Activated CD4-positive, alpha-beta memory T cell treated with anti-CD3 and anti-CD28 coated beads, Interleukin-2, amount 10 ng/mL, durations not matched to agents 7 days and 5 days (primary cell): ENCODE measurements around the gene PIGC. TPM values are rescaled to one million over a fixed set of nuclear protein-coding genes. Genes with fewer than 3 reads are reported as not detected.

Experiments
- CTCF ChIA-PET: fragments of 350-600 bp; sonication (Branson Sonifier 250); formaldehyde crosslinking; loops from one replicate; lab custom pipeline; 2021; ENCODE audit warnings: antibody characterized with exemption, inconsistent platforms; lab: Charles Lee
- POLR2A ChIA-PET: fragments of 350-600 bp; sonication (Branson Sonifier 250); formaldehyde crosslinking; loops from one replicate; lab custom pipeline; 2021; ENCODE audit warnings: antibody characterized with exemption; lab: Charles Lee
- DNase-seq: peaks from one replicate; pipeline ENCODE4 v3.0.0-alpha.2; 2020
- H3K27ac Mint-ChIP-seq: one replicate; pipeline ENCODE4 v1.8.0; 2021; ENCODE audit warnings: mild to moderate bottlenecking, mixed read lengths
- H3K27me3 Mint-ChIP-seq: one replicate; pipeline ENCODE4 v1.8.0; 2021; ENCODE audit warnings: mixed read lengths
- H3K36me3 Mint-ChIP-seq: one replicate; pipeline ENCODE4 v1.8.0; 2021; ENCODE audit warnings: low read depth, mixed read lengths
- H3K4me1 Mint-ChIP-seq: one replicate; pipeline ENCODE4 v1.8.0; 2021; ENCODE audit warnings: mixed read lengths
- H3K4me3 Mint-ChIP-seq: one replicate; pipeline ENCODE4 v1.8.0; 2021; ENCODE audit warnings: mild to moderate bottlenecking, mixed read lengths
- H3K9me3 Mint-ChIP-seq: one replicate; pipeline ENCODE4 v1.8.0; 2021; ENCODE audit warnings: mixed read lengths
- total RNA-seq, 2 experiments: library from RNA; stranded (reverse); gene quantifications; one replicate each; pipeline ENCODE4 v1.2.3, GENCODE V29; 2021

PIGC gene
- total RNA-seq, 2 experiments from 2014 or later, result 24.5 to 26.2 TPM

- Mint-ChIP-seq H3K27ac (no peak overlapping the region), H3K27me3 (peaks cover 3% of the 10 kb centered on the region), H3K9me3 (no peaks in the 10 kb centered on the region), H3K36me3 (no peaks in the 10 kb centered on the region), H3K4me1 (peaks cover 40% of the 10 kb centered on the region), H3K4me3 (no peak overlapping the region)
- POLR2A ChIA-PET, result interaction anchor here (1.4 kb wide), 1 partner anchor 42 kb away, joined by 10 read pairs; no protein-coding TSS in a partner anchor
- DNase-seq, result no peak
- CTCF ChIA-PET, result interaction anchor here (0.7 to 3.3 kb wide), 27 partner anchors 8 to 415 kb away, joined by 3 to 27 read pairs (median 3); partner anchors contain the start of gene PIGC
These were observed 43.8 kb downstream of the PIGC start for GRCh38 chr1:172399756-172400721.

GRCh38 chr1:172398970-172399755, 44.7 kb downstream of the PIGC start:
- ChIA-PET POLR2A (interaction anchor here (1.4 kb wide), 1 partner anchor 41 kb away, joined by 10 read pairs; no protein-coding TSS in a partner anchor), CTCF (interaction anchor here (0.5 to 3.3 kb wide), 29 partner anchors 9 to 414 kb away, joined by 3 to 27 read pairs (median 3); partner anchors contain the start of gene PIGC)
- Mint-ChIP-seq H3K36me3 (no peaks in the 10 kb centered on the region), H3K4me1 (peaks cover 48% of the 10 kb centered on the region), H3K27ac (no peak overlapping the region), H3K4me3 (no peak overlapping the region), H3K27me3 (peaks cover 3% of the 10 kb centered on the region), H3K9me3 (no peaks in the 10 kb centered on the region)
- DNase-seq, result no peak

GRCh38 chr1:172398193-172398592, 45.7 kb downstream of the PIGC start:
- Mint-ChIP-seq H3K27ac (no peak overlapping the region), H3K9me3 (no peaks in the 10 kb centered on the region), H3K4me1 (peaks cover 53% of the 10 kb centered on the region), H3K27me3 (peaks cover 7% of the 10 kb centered on the region), H3K36me3 (no peaks in the 10 kb centered on the region), H3K4me3 (no peak overlapping the region)
- POLR2A ChIA-PET, result no interaction called here
- DNase-seq, result no peak
- CTCF ChIA-PET, result interaction anchor here (0.8 to 3.3 kb wide), 5 partner anchors 17 to 396 kb away, joined by 3 to 27 read pairs (median 4); no protein-coding TSS in a partner anchor

GRCh38 chr1:172397633-172398032, 46.2 kb downstream of the PIGC start:
- peaks cover 53% of the 10 kb centered on the region for H3K4me1 Mint-ChIP-seq
- H3K27ac Mint-ChIP-seq, result no peak overlapping the region
- POLR2A ChIA-PET, result no interaction called here
- DNase-seq, result no peak
- peaks cover 11% of the 10 kb centered on the region for H3K27me3 Mint-ChIP-seq
- H3K36me3 Mint-ChIP-seq, result no peaks in the 10 kb centered on the region
- H3K9me3 Mint-ChIP-seq, result no peaks in the 10 kb centered on the region
- H3K4me3 Mint-ChIP-seq, result no peak overlapping the region
- CTCF ChIA-PET, result interaction anchor here (1.2 to 3.3 kb wide), 3 partner anchors 39 to 307 kb away, joined by 4 to 25 read pairs (median 4); no protein-coding TSS in a partner anchor

GRCh38 chr1:172397221-172397620, 46.6 kb downstream of the PIGC start:
- no peak for DNase-seq
- Mint-ChIP-seq H3K4me1 (peaks cover 53% of the 10 kb centered on the region), H3K36me3 (no peaks in the 10 kb centered on the region), H3K27ac (no peak overlapping the region), H3K4me3 (no peak overlapping the region), H3K27me3 (peaks cover 14% of the 10 kb centered on the region), H3K9me3 (no peaks in the 10 kb centered on the region)
- POLR2A ChIA-PET, result no interaction called here
- CTCF ChIA-PET, result no interaction called here

- Mint-ChIP-seq H3K36me3 (no peaks in the 10 kb centered on the region), H3K27ac (no peak overlapping the region), H3K27me3 (peaks cover 23% of the 10 kb centered on the region), H3K4me1 (peaks cover 58% of the 10 kb centered on the region), H3K9me3 (no peaks in the 10 kb centered on the region), H3K4me3 (no peak overlapping the region)
- no peak for DNase-seq
- ChIA-PET CTCF (interaction anchor here (0.6 to 1.6 kb wide), 2 partner anchors 18 to 232 kb away, joined by 4 read pairs; no protein-coding TSS in a partner anchor), POLR2A (interaction anchor here (1.3 to 2.3 kb wide), 5 partner anchors 15 to 215 kb away, joined by 3 to 17 read pairs (median 8); no protein-coding TSS in a partner anchor)
These were observed 48.3 kb downstream of the PIGC start for GRCh38 chr1:172395576-172395975.

- Mint-ChIP-seq H3K4me1 (peaks cover 51% of the 10 kb centered on the region), H3K9me3 (no peaks in the 10 kb centered on the region), H3K27ac (peak overlapping the region; percentile 68), H3K4me3 (peak overlapping the region; percentile 28), H3K36me3 (no peaks in the 10 kb centered on the region), H3K27me3 (peaks cover 24% of the 10 kb centered on the region)
- DNase-seq, result no peak
- ChIA-PET CTCF (interaction anchor here (0.8 to 2.2 kb wide), 9 partner anchors 14 to 392 kb away, joined by 3 to 10 read pairs (median 4); no protein-coding TSS in a partner anchor), POLR2A (interaction anchor here (1.0 to 2.3 kb wide), 7 partner anchors 10 to 652 kb away, joined by 3 to 17 read pairs (median 7); no protein-coding TSS in a partner anchor)
These were observed 49.1 kb downstream of the PIGC start for GRCh38 chr1:172394811-172395210.

- H3K4me1 Mint-ChIP-seq, result peaks cover 45% of the 10 kb centered on the region
- POLR2A ChIA-PET, result interaction anchor here (0.9 to 2.3 kb wide), 8 partner anchors 10 to 652 kb away, joined by 3 to 17 read pairs (median 6); no protein-coding TSS in a partner anchor
- H3K4me3 Mint-ChIP-seq, result peak overlapping the region; percentile 38
- H3K27me3 Mint-ChIP-seq, result peaks cover 24% of the 10 kb centered on the region
- peak; percentile 79 for DNase-seq
- no peaks in the 10 kb centered on the region for H3K9me3 Mint-ChIP-seq
- CTCF ChIA-PET, result interaction anchor here (0.8 to 2.2 kb wide), 9 partner anchors 13 to 392 kb away, joined by 3 to 10 read pairs (median 4); no protein-coding TSS in a partner anchor
- peak overlapping the region; percentile 68 for H3K27ac Mint-ChIP-seq
- no peaks in the 10 kb centered on the region for H3K36me3 Mint-ChIP-seq
These were observed 49.6 kb downstream of the PIGC start for GRCh38 chr1:172394141-172394751.

- ChIA-PET CTCF (interaction anchor here (2.2 kb wide), 1 partner anchor 391 kb away, joined by 10 read pairs; no protein-coding TSS in a partner anchor), POLR2A (interaction anchor here (0.9 to 2.3 kb wide), 3 partner anchors 9 to 208 kb away, joined by 3 to 13 read pairs (median 5); no protein-coding TSS in a partner anchor)
- H3K36me3 Mint-ChIP-seq, result no peaks in the 10 kb centered on the region
- no peak overlapping the region for H3K27ac Mint-ChIP-seq
- peaks cover 37% of the 10 kb centered on the region for H3K4me1 Mint-ChIP-seq
- H3K4me3 Mint-ChIP-seq, result no peak overlapping the region
- no peak for DNase-seq
- H3K9me3 Mint-ChIP-seq, result no peaks in the 10 kb centered on the region
- H3K27me3 Mint-ChIP-seq, result peaks cover 24% of the 10 kb centered on the region
These were observed 50.5 kb downstream of the PIGC start for GRCh38 chr1:172393354-172393753.

- peaks cover 24% of the 10 kb centered on the region for H3K27me3 Mint-ChIP-seq
- no peaks in the 10 kb centered on the region for H3K9me3 Mint-ChIP-seq
- H3K4me3 Mint-ChIP-seq, result no peak overlapping the region
- CTCF ChIA-PET, result no interaction called here
- H3K4me1 Mint-ChIP-seq, result peaks cover 30% of the 10 kb centered on the region
- no peak overlapping the region for H3K27ac Mint-ChIP-seq
- no peaks in the 10 kb centered on the region for H3K36me3 Mint-ChIP-seq
- no peak for DNase-seq
- POLR2A ChIA-PET, result interaction anchor here (1.1 to 1.9 kb wide), 2 partner anchors 10 to 33 kb away, joined by 4 read pairs; no protein-coding TSS in a partner anchor
These were observed 51.9 kb downstream of the PIGC start for GRCh38 chr1:172391976-172392375.
